ENCODE data around the gene HEYL. TPM values are rescaled to one million over a fixed set of nuclear protein-coding genes. Genes with fewer than 3 reads are reported as not detected.

HEYL gene
- total and polyA plus RNA-seq, 9 of the 15 experiments (the other 6 are each of a cell fraction or from before 2014, with no cell fraction given): 0.13 to 0.89 (median 0.25) TPM

DNA sequence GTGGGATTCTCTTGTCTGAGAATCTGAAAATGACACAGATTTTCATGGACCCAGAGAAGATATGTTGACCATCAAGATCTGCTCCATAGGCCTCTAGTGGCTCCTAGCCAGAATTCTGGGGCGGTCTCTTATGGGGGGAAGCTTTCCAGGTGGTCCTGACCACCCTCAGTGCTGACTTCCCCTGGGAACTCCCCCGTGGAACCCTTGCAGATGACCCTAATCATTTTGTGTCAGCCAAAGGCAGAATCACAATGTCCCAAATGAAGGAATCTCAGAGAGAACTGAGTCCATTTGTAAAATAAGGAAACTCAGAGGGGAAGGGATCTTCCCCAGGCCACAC lies 3.6 kb downstream of the HEYL start:
- Histone ChIP-seq H3K4me1 (replicated peaks in 1 of 2; ENCODE audit: control insufficient read depth in 2 of 2, insufficient read depth in 2 of 2, low read length in 2 of 2) (peaks cover 12 to 21% of the 10 kb centered on the region in 2 experiments), H4K20me1 (replicated peaks; ENCODE audit: control insufficient read depth, insufficient read depth, low read length) (peaks cover 18% of the 10 kb centered on the region; the same call in 1 of the 2 replicates), H2AFZ (ENCODE audit: low read depth, low read length) (no peak overlapping the region), H3K27me3 (ENCODE audit: control insufficient read depth in 2 of 2, insufficient read depth in 2 of 2, low read length in 2 of 2) (peaks cover 41 to 61% of the 10 kb centered on the region in 2 experiments), H3K9me3 (replicated peaks; ENCODE audit: control insufficient read depth, insufficient read depth, low read depth, low read length) (no peaks in the 10 kb centered on the region), H3K9ac (ENCODE audit: insufficient read depth in 1 of 2, low read depth in 2 of 2, low read length in 2 of 2) (no peak overlapping the region), H3K27ac (ENCODE audit: extremely low read depth, low read depth, low read length) (no peak overlapping the region), H3K4me3 (no peak overlapping the region), H3K79me2 (ENCODE audit: control insufficient read depth, insufficient read depth, low read length) (no peaks in the 10 kb centered on the region), H3K9me1 (ENCODE audit: control insufficient read depth, insufficient read depth, low read length) (peaks cover 3% of the 10 kb centered on the region), H3K4me2 (ENCODE audit: insufficient read depth, low read length) (no peak overlapping the region), H3K36me3 (ENCODE audit: control insufficient read depth, insufficient read depth, low read length) (no peaks in the 10 kb centered on the region)
- ChIA-PET POLR2A (interaction anchor here (0.6 to 1.4 kb wide), 4 partner anchors 11 to 950 kb away, joined by 3 to 9 read pairs (median 4); partner anchors contain the start of gene PABPC4), CTCF (ENCODE audit: low intra/inter-chr PET ratio) (no interaction called here)
- FAIRE-seq (no peak), ATAC-seq (no peak), DNase-seq (ENCODE audit: extremely low read depth in 1 of 4, low spot score in 3 of 4) (no peak)
- WGBS (ENCODE audit: insufficient coverage, low coverage, missing lambda C conversion rate): 0% methylated on average over 2 of the region's 2 CpGs
- no TSS peak for BruUV-seq (replicated peaks)
- intact Hi-C loops (cut with micrococcal nuclease) (no loop called here), in situ Hi-C loops (cut with MboI) (no loop called here)
- no peak for TF ChIP-seq HDAC2 (IDR thresholded peaks at IDR 0.05)

- CTCF ChIA-PET (ENCODE audit: low intra/inter-chr PET ratio): no interaction called here
- POLR2A ChIA-PET: interaction anchor here (0.6 to 1.4 kb wide), 5 partner anchors 11 to 949 kb away, joined by 3 to 9 read pairs (median 4); partner anchors contain the start of gene PABPC4
- Histone ChIP-seq H3K9me3 (replicated peaks; ENCODE audit: control insufficient read depth, insufficient read depth, low read depth, low read length) (no peaks in the 10 kb centered on the region), H2AFZ (ENCODE audit: low read depth, low read length) (no peak overlapping the region; the same call in 1 of the 2 replicates), H3K4me3 (no peak overlapping the region), H3K27ac (ENCODE audit: extremely low read depth, low read depth, low read length) (no peak overlapping the region), H3K79me2 (ENCODE audit: control insufficient read depth, insufficient read depth, low read length) (no peaks in the 10 kb centered on the region), H3K9ac (ENCODE audit: insufficient read depth in 1 of 2, low read depth in 2 of 2, low read length in 2 of 2) (no peak overlapping the region), H4K20me1 (replicated peaks; ENCODE audit: control insufficient read depth, insufficient read depth, low read length) (peaks cover 18% of the 10 kb centered on the region; the same call in 1 of the 2 replicates), H3K27me3 (ENCODE audit: control insufficient read depth in 2 of 2, insufficient read depth in 2 of 2, low read length in 2 of 2) (peaks cover 45 to 66% of the 10 kb centered on the region in 2 experiments), H3K4me1 (replicated peaks in 1 of 2; ENCODE audit: control insufficient read depth in 2 of 2, insufficient read depth in 2 of 2, low read length in 2 of 2) (peaks cover 12 to 21% of the 10 kb centered on the region in 2 experiments), H3K9me1 (ENCODE audit: control insufficient read depth, insufficient read depth, low read length) (peaks cover 3% of the 10 kb centered on the region), H3K36me3 (ENCODE audit: control insufficient read depth, insufficient read depth, low read length) (no peaks in the 10 kb centered on the region), H3K4me2 (ENCODE audit: insufficient read depth, low read length) (no peak overlapping the region)
- in situ Hi-C loops (cut with MboI) (no loop called here), intact Hi-C loops (cut with micrococcal nuclease) (no loop called here)
- no peak for DNase-seq (ENCODE audit: extremely low read depth in 1 of 4, low spot score in 3 of 4)
- WGBS (ENCODE audit: insufficient coverage, low coverage, missing lambda C conversion rate): 7% methylated on average over 12 of the region's 12 CpGs
- TF ChIP-seq ZNF175 (CRISPR knock-in tag; IDR thresholded peaks at IDR 0.05; ENCODE audit: low read depth): no peak
- ATAC-seq: no peak
- no peak for FAIRE-seq
- BruUV-seq (replicated peaks): no TSS peak
These were observed 4.1 kb downstream of the HEYL start for GRCh38 chr1:39635205-39635870.

Data from K562 (cell line).